Endothelial cell of umbilical vein (primary cell): ENCODE data around the gene MEGF11.

Experiments used
- CTCF ChIP-seq, 2 donors: IDR thresholded peaks; 1 replicate in 1 of 2; 2 replicates in 1 of 2; pipeline ENCODE4 v1.5.1; 2011; ENCODE audit warnings: low read length in 2 of 2, mild to moderate bottlenecking in 2 of 2, moderate library complexity in 2 of 2, control low read depth in 1 of 2, inconsistent platforms in 1 of 2, low read depth in 1 of 2; ENCODE audit not compliant: insufficient read depth in 1 of 2; ENCODE audit errors: extremely low read depth in 1 of 2
- POLR2A ChIP-seq: IDR thresholded peaks from 2 replicates; pipeline ENCODE4 v1.6.1; 2012; ENCODE audit warnings: low read depth, mild to moderate bottlenecking, control low read depth, low read length

GRCh38 chr15:65958835-65959234 lies 294.7 kb downstream of the MEGF11 start:
- TF ChIP-seq CTCF (IDR thresholded peaks at IDR 0.05; ENCODE audit: extremely low read depth in 1 of 2, insufficient read depth in 1 of 2, low read depth in 1 of 2, low read length in 2 of 2): no peak
- TF ChIP-seq POLR2A: no peak
